Measurements from ENCODE around the gene MAD2L2.

The MAD2L2 gene

GRCh38 chr1:11647333-11647732 lies 33.6 kb downstream of the MAD2L2 start:
- no peak for DNase-seq (ENCODE audit: low spot score)
- no peak for TF ChIP-seq CTCF (IDR thresholded peaks at IDR 0.05; ENCODE audit: extremely low read depth, missing control alignments)

- no peak for DNase-seq (ENCODE audit: low spot score)
- no peak for TF ChIP-seq CTCF (IDR thresholded peaks at IDR 0.05; ENCODE audit: extremely low read depth, missing control alignments)
Observed at GRCh38 chr1:11646317-11646716, 34.6 kb downstream of the MAD2L2 start.

- peak; percentile 64 for TF ChIP-seq CTCF (IDR thresholded peaks at IDR 0.05; ENCODE audit: extremely low read depth, missing control alignments)
- peak; percentile 75 for DNase-seq (ENCODE audit: low spot score)
Observed at GRCh38 chr1:11645670-11646265, 35.2 kb downstream of the MAD2L2 start.

GRCh38 chr1:11645270-11645669 lies 35.7 kb downstream of the MAD2L2 start:
- TF ChIP-seq CTCF (IDR thresholded peaks at IDR 0.05; ENCODE audit: extremely low read depth, missing control alignments) = no peak

GRCh38 chr1:11643782-11644181 lies 37.2 kb downstream of the MAD2L2 start:
- no peak for TF ChIP-seq CTCF (IDR thresholded peaks at IDR 0.05; ENCODE audit: extremely low read depth, missing control alignments)
- DNase-seq (ENCODE audit: low spot score) = no peak

More at GRCh38 chr1:11645270-11645669, 35.7 kb downstream of the MAD2L2 start:
- DNase-seq (ENCODE audit: low spot score) = no peak

GRCh38 chr1:11642418-11643017 lies 38.4 kb downstream of the MAD2L2 start:
- TF ChIP-seq CTCF (IDR thresholded peaks at IDR 0.05; ENCODE audit: extremely low read depth, missing control alignments) = peak; percentile 96
- DNase-seq (ENCODE audit: low spot score) = peak; percentile 85

GRCh38 chr1:11641776-11642305 lies 39.1 kb downstream of the MAD2L2 start:
- TF ChIP-seq CTCF (IDR thresholded peaks at IDR 0.05; ENCODE audit: extremely low read depth, missing control alignments) = no peak
- no peak for DNase-seq (ENCODE audit: low spot score)
